Fibroblast of pulmonary artery (primary cell): ENCODE measurements around the gene LRRC71.

Source experiments
- DNase-seq: peaks from one replicate; pipeline ENCODE4 v3.0.0-alpha.2; 2010; ENCODE audit warnings: low read depth
- H3K4me3 ChIP-seq: replicated peaks from 2 replicates; pipeline ENCODE4 v1.5.1; 2011; ENCODE audit warnings: low read depth, mild to moderate bottlenecking, control low read depth, low read length, moderate library complexity
- TF ChIP-seq, protein P1 (sequence below): IDR thresholded peaks from 2 replicates; pipeline ENCODE4 v1.5.1; 2011; ENCODE audit warnings: mild to moderate bottlenecking, control low read depth, low read length, inconsistent platforms; ENCODE audit errors: missing control alignments

Gene LRRC71

DNA sequence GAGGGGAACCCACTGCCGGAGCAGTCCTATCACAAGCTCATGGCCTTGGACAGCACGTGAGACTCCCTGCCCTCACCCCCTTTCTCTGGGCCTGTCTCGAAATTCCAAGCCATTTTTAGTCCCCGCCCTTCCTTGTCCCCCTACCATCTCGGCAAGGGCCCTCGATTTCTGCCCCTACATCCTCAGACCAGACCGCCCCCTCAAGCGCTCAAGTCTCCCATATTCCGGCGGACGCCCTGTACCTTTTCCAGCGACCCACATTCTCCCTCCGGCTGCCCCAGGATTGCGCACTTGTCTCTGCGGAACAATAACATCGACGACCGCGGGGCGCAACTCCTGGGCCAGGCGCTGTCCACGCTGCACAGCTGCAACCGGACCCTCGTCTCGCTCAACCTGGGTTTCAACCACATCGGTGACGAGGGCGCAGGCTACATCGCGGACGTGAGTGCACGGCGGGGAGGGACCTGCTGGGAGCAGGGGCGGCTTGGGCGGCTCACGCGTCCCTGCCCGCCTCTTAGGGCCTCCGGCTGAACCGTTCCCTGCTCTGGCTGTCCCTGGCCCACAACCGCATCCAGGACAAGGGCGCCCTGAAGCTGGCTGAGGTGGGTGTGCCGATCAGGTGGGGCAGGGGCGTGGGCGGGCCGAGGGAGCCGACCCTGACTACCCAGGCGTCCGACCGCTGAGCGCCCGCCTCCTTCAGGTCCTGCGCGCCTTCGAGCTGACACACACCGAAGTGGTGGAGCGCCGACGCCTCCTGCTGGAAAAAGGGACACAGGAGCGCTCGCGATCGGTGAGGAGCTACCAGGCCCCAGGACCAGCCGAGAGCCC is 7.0 kb downstream of the LRRC71 start:
- peak; percentile 74 for DNase-seq
- H3K4me3 ChIP-seq, result peak overlapping the region; percentile 42
- TF ChIP-seq, protein P1, sequence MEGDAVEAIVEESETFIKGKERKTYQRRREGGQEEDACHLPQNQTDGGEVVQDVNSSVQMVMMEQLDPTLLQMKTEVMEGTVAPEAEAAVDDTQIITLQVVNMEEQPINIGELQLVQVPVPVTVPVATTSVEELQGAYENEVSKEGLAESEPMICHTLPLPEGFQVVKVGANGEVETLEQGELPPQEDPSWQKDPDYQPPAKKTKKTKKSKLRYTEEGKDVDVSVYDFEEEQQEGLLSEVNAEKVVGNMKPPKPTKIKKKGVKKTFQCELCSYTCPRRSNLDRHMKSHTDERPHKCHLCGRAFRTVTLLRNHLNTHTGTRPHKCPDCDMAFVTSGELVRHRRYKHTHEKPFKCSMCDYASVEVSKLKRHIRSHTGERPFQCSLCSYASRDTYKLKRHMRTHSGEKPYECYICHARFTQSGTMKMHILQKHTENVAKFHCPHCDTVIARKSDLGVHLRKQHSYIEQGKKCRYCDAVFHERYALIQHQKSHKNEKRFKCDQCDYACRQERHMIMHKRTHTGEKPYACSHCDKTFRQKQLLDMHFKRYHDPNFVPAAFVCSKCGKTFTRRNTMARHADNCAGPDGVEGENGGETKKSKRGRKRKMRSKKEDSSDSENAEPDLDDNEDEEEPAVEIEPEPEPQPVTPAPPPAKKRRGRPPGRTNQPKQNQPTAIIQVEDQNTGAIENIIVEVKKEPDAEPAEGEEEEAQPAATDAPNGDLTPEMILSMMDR, result peak; percentile 62

- TF ChIP-seq, protein P1, result no peak
- DNase-seq, result no peak
- no peak overlapping the region for H3K4me3 ChIP-seq
Measured at GRCh38 chr1:156928043-156928602, 7.7 kb downstream of the LRRC71 start.

GRCh38 chr1:156929596-156930238 is 9.3 kb downstream of the LRRC71 start:
- DNase-seq, result no peak
- TF ChIP-seq, protein P1, result no peak
- H3K4me3 ChIP-seq, result no peak overlapping the region

GRCh38 chr1:156930483-156930882 is 10.1 kb downstream of the LRRC71 start:
- no peak for DNase-seq
- TF ChIP-seq, protein P1, result no peak
- no peak overlapping the region for H3K4me3 ChIP-seq

- DNase-seq, result no peak
- no peak overlapping the region for H3K4me3 ChIP-seq
- TF ChIP-seq, protein P1, result no peak
Measured at GRCh38 chr1:156931211-156931952, 10.9 kb downstream of the LRRC71 start.

GRCh38 chr1:156931974-156932710 is 11.7 kb downstream of the LRRC71 start:
- no peak overlapping the region for H3K4me3 ChIP-seq
- TF ChIP-seq, protein P1, result no peak
- DNase-seq, result no peak
